GM12873 (cell line): ENCODE data around the gene AKAP1.

ENCODE experiments used
- CTCF ChIP-seq: IDR thresholded peaks from 2 replicates; pipeline ENCODE4 v1.5.1; 2012; ENCODE audit warnings: low read depth, mild to moderate bottlenecking, moderate library complexity, low read length, control low read depth; ENCODE audit not compliant: insufficient read depth; ENCODE audit errors: missing control alignments

The AKAP1 gene

GRCh38 chr17:57120814-57121213 lies 35.8 kb downstream of the AKAP1 start:
- no peak for TF ChIP-seq CTCF

GRCh38 chr17:57121308-57122042 lies 36.4 kb downstream of the AKAP1 start:
- TF ChIP-seq CTCF = peak; percentile 47

- no peak for TF ChIP-seq CTCF
Observed at GRCh38 chr17:57124053-57124452, 39.0 kb downstream of the AKAP1 start.

- TF ChIP-seq CTCF = no peak
Observed at GRCh38 chr17:57125406-57125805, 40.4 kb downstream of the AKAP1 start.

GRCh38 chr17:57125866-57126265 lies 40.8 kb downstream of the AKAP1 start:
- TF ChIP-seq CTCF = no peak

GRCh38 chr17:57130708-57131461 lies 45.8 kb downstream of the AKAP1 start:
- TF ChIP-seq CTCF = peak; percentile 85

- TF ChIP-seq CTCF = no peak
Observed at GRCh38 chr17:57132663-57133062, 47.6 kb downstream of the AKAP1 start.
